Osteocyte (in vitro differentiated cells): Measurements from ENCODE around the gene SENP3. TPM values are rescaled to one million over a fixed set of nuclear protein-coding genes. Genes with fewer than 3 reads are reported as not detected.
A peak's percentile ranks its signal among the peaks of the same experiment; 100 is the strongest.

ENCODE experiments used
- DNase-seq: peaks from one replicate; pipeline ENCODE4 v3.0.0; 2021; ENCODE audit warnings: mixed read lengths; ENCODE audit not compliant: unreplicated experiment; ENCODE audit errors: extremely low spot score
- H3K27ac Mint-ChIP-seq: one replicate; pipeline ENCODE4 v1.8.0; 2021; ENCODE audit warnings: mild to moderate bottlenecking, mixed read lengths; ENCODE audit not compliant: unreplicated experiment
- H3K27me3 Mint-ChIP-seq: one replicate; pipeline ENCODE4 v1.8.0; 2021; ENCODE audit warnings: mixed read lengths; ENCODE audit not compliant: unreplicated experiment
- H3K36me3 Mint-ChIP-seq: one replicate; pipeline ENCODE4 v1.8.0; 2021; ENCODE audit warnings: mixed read lengths; ENCODE audit not compliant: unreplicated experiment
- H3K4me1 Mint-ChIP-seq: one replicate; pipeline ENCODE4 v1.8.0; 2021; ENCODE audit warnings: mixed read lengths; ENCODE audit not compliant: unreplicated experiment
- H3K4me3 Mint-ChIP-seq: one replicate; pipeline ENCODE4 v1.8.0; 2021; ENCODE audit warnings: mild to moderate bottlenecking, moderate library complexity, mixed read lengths; ENCODE audit not compliant: unreplicated experiment
- H3K9me3 Mint-ChIP-seq: one replicate; pipeline ENCODE4 v1.8.0; 2021; ENCODE audit warnings: mixed read lengths; ENCODE audit not compliant: unreplicated experiment
- CTCF ChIP-seq: fragments of 200-600 bp; sonication (generic); IDR thresholded peaks from 2 replicates; pipeline ENCODE4 v1.5.0; 2021; ENCODE audit warnings: antibody characterized with exemption, mild to moderate bottlenecking, moderate library complexity
- total RNA-seq: library from RNA; stranded (reverse); gene quantifications from 2 replicates; pipeline ENCODE4 v1.2.1, GENCODE V29; 2021

The SENP3 gene
- total RNA-seq, 1 donor from 2014 or later: 52.5 TPM

GRCh38 chr17:7555320-7555948, 6.3 kb upstream of the SENP3 start:
- no peaks in the 10 kb centered on the region for H3K9me3 Mint-ChIP-seq
- peaks cover 20% of the 10 kb centered on the region for H3K4me1 Mint-ChIP-seq
- DNase-seq: no peak
- H3K4me3 Mint-ChIP-seq: no peak overlapping the region
- H3K27ac Mint-ChIP-seq: no peak overlapping the region
- no peaks in the 10 kb centered on the region for H3K27me3 Mint-ChIP-seq
- peak; percentile 15 for TF ChIP-seq CTCF
- no peaks in the 10 kb centered on the region for H3K36me3 Mint-ChIP-seq

GRCh38 chr17:7556627-7557026, 5.1 kb upstream of the SENP3 start:
- no peak for DNase-seq

GRCh38 chr17:7557147-7557764, 4.5 kb upstream of the SENP3 start:
- no peak overlapping the region for H3K27ac Mint-ChIP-seq

More at GRCh38 chr17:7556627-7557026, 5.1 kb upstream of the SENP3 start:
- no peak for TF ChIP-seq CTCF
- Mint-ChIP-seq H3K27ac (no peak overlapping the region), H3K36me3 (no peaks in the 10 kb centered on the region), H3K4me3 (no peak overlapping the region), H3K27me3 (no peaks in the 10 kb centered on the region), H3K4me1 (peaks cover 26% of the 10 kb centered on the region), H3K9me3 (no peaks in the 10 kb centered on the region)

GRCh38 chr17:7557775-7558543, 3.8 kb upstream of the SENP3 start:
- no peak for DNase-seq
- Mint-ChIP-seq H3K36me3 (no peaks in the 10 kb centered on the region), H3K4me1 (peaks cover 32% of the 10 kb centered on the region), H3K9me3 (no peaks in the 10 kb centered on the region), H3K4me3 (no peak overlapping the region), H3K27me3 (no peaks in the 10 kb centered on the region), H3K27ac (peak overlapping the region; percentile 71)
- no peak for TF ChIP-seq CTCF

More at GRCh38 chr17:7557147-7557764, 4.5 kb upstream of the SENP3 start:
- no peaks in the 10 kb centered on the region for H3K9me3 Mint-ChIP-seq
- no peak overlapping the region for H3K4me3 Mint-ChIP-seq
- no peak for DNase-seq
- peaks cover 26% of the 10 kb centered on the region for H3K4me1 Mint-ChIP-seq
- no peaks in the 10 kb centered on the region for H3K27me3 Mint-ChIP-seq
- no peaks in the 10 kb centered on the region for H3K36me3 Mint-ChIP-seq
- TF ChIP-seq CTCF: no peak
